Measurements from ENCODE around the gene ARL6. TPM values are rescaled to one million over a fixed set of nuclear protein-coding genes. Genes with fewer than 3 reads are reported as not detected.

The ARL6 gene, protein sequence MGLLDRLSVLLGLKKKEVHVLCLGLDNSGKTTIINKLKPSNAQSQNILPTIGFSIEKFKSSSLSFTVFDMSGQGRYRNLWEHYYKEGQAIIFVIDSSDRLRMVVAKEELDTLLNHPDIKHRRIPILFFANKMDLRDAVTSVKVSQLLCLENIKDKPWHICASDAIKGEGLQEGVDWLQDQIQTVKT
- total RNA-seq (2014; rRNA removed) (3.2 and 12.1 TPM in 2 replicates), Bru-seq, nascent RNA (percentile 56 among the genes with signal in this experiment), BruChase-seq, experiment 1, labeled RNA remaining after a 6-hour chase (percentile 54 among the genes with signal in this experiment), BruChase-seq, experiment 2, labeled RNA remaining after a 2-hour chase (percentile 58 among the genes with signal in this experiment)
- long read RNA-seq, full-length matches to known transcripts: 13 of 21 reads
- long read RNA-seq, partial matches to known transcripts: 1 of 21 reads
- long read RNA-seq, other reads (novel, unspliced or antisense): 7 of 21 reads

DNA sequence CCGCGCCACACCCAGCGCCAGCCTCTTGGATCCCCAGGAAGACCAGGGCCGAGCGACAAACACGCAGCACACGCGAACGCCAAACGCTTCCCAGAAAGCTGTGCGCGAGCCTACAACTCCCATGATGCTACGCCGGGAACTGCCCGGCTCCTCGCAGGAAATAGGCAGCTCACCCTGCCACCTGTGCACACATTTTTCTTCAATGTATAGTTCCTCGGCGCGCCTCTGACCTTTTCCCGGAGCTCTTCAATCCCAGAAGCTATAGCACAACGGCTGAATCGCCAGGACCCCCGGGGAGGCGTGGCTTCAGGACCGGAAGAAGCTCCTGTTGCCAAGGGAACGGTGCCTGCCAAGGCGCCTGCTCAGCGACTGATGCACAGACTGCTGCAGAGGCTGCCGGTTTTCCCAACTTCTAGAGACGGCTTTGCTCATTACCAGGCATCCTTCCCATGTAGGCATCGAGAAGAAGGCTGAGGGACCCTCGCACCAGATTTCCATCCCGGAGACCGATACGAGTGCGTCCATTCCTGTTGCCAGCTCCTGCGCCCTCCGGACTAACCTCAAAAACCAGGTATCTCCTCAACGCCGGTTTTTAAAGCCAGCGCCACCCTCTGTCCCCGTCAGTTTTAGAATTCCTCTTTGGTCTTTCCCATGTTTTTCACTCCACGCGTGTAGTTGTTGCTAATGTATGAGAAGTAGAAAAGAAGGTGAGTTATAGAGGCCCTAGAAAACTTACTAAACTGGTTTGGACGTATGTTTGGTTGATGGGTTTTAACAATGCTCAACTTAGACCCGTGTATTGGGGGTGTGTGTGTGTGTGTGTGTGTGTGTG lies at the start of gene ARL6:
TSS of gene ARL6 (plus strand) at position 352 of the 832 bp plus-strand sequence. CDS start 3,350 bp downstream, outside the sequence.
- intact Hi-C loops (cut with micrococcal nuclease): no loop called here
- H3F3A ChIP-seq (ENCODE audit: low read length, unreplicated experiment): no peaks in the 10 kb centered on the region
- no peaks in the 10 kb centered on the region for H4K20me1 ChIP-seq (ENCODE audit: low read length)
- H3K9me3 ChIP-seq (ENCODE audit: low read length): no peaks in the 10 kb centered on the region
- no peaks in the 10 kb centered on the region for H3K79me2 ChIP-seq (ENCODE audit: low read length)
- peak within 1 kb of the TSS; percentile 91 for H3K4me2 ChIP-seq (ENCODE audit: low read length)
- peak within 1 kb of the TSS; percentile 69 for H3K9ac ChIP-seq (ENCODE audit: low read length)
- BruUV-seq (replicated peaks): no TSS peak
- peak; percentile 93 for ATAC-seq
- TF ChIP-seq EZH2phosphoT487 (IDR thresholded peaks at IDR 0.05; ENCODE audit: borderline replicate concordance, low read length): no peak
- no peak for TF ChIP-seq EZH2 (IDR thresholded peaks at IDR 0.05; ENCODE audit: low read length, unreplicated experiment)
- TF ChIP-seq, protein P1, sequence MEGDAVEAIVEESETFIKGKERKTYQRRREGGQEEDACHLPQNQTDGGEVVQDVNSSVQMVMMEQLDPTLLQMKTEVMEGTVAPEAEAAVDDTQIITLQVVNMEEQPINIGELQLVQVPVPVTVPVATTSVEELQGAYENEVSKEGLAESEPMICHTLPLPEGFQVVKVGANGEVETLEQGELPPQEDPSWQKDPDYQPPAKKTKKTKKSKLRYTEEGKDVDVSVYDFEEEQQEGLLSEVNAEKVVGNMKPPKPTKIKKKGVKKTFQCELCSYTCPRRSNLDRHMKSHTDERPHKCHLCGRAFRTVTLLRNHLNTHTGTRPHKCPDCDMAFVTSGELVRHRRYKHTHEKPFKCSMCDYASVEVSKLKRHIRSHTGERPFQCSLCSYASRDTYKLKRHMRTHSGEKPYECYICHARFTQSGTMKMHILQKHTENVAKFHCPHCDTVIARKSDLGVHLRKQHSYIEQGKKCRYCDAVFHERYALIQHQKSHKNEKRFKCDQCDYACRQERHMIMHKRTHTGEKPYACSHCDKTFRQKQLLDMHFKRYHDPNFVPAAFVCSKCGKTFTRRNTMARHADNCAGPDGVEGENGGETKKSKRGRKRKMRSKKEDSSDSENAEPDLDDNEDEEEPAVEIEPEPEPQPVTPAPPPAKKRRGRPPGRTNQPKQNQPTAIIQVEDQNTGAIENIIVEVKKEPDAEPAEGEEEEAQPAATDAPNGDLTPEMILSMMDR (conservative IDR thresholded peaks at IDR 0.05; ENCODE audit: low read depth, low read length): peak; percentile 59
- peak within 1 kb of the TSS; percentile 95 for H2AFZ ChIP-seq (ENCODE audit: low read length)
- H3K4me3 ChIP-seq (ENCODE audit: low read length): peak within 1 kb of the TSS; percentile 86
- H3K4me1 ChIP-seq (ENCODE audit: insufficient read depth, low read length): peaks cover 21% of the 10 kb centered on the region
- H3K36me3 ChIP-seq (ENCODE audit: low read depth, low read length): no peaks in the 10 kb centered on the region
- ChIA-PET POLR2A (ENCODE audit: unreplicated experiment) (interaction anchor here (0.6 to 0.7 kb wide), 2 partner anchors 198 to 758 kb away, joined by 3 read pairs; partner anchors contain the start of gene CLDND1), CTCF (no interaction called here)
- H3K27ac ChIP-seq (ENCODE audit: low read length): peak within 1 kb of the TSS; percentile 6; the same call in 1 of the 2 replicates
- DNase-seq: peak; percentile 82
- H3K27me3 ChIP-seq (ENCODE audit: low read length): no peaks in the 10 kb centered on the region
- H3K9me2 ChIP-seq (replicated peaks; ENCODE audit: low read length): no peaks in the 10 kb centered on the region

DNA sequence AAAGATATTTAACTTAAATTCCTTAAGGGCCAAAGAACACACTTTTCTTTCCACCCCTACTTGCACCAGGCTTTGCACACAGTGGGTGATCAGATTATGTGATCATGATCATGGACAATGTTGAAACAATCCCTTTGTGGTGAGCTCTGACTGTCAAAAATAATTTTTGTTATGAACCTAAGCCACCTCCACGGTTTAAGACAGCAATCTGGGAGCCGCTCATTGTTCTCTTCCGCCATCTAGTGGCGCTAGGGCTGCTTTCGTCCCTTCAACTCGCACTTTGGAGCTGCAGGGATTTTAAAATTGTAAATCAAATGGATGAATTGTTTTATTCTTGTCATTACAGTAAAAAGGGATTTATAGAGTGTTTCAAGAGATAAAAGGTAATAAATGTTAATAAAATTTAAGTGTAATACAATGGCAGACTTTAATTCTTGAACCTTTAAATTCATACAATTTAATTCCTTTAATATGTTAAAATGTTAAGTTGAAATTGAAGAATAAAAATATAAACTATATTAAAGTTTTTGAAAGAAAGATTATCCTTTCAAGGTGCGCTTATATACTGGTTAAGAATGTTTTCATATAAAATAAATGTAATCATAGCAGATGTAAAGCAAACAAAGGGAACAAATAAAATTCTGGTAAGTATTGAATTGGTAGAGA lies 45.3 kb upstream of the ARL6 start:
- Histone ChIP-seq H3F3A (ENCODE audit: low read length, unreplicated experiment) (no peaks in the 10 kb centered on the region), H3K9me3 (ENCODE audit: low read length) (no peaks in the 10 kb centered on the region), H3K4me3 (ENCODE audit: low read length) (peak overlapping the region; percentile 37; the same call in 1 of the 2 replicates), H3K4me2 (ENCODE audit: low read length) (peak overlapping the region; percentile 69), H3K9me2 (replicated peaks; ENCODE audit: low read length) (no peaks in the 10 kb centered on the region), H3K79me2 (ENCODE audit: low read length) (no peaks in the 10 kb centered on the region), H3K36me3 (ENCODE audit: low read depth, low read length) (no peaks in the 10 kb centered on the region), H2AFZ (ENCODE audit: low read length) (no peak overlapping the region), H3K27ac (ENCODE audit: low read length) (no peak overlapping the region), H3K27me3 (ENCODE audit: low read length) (no peaks in the 10 kb centered on the region), H3K4me1 (ENCODE audit: insufficient read depth, low read length) (no peaks in the 10 kb centered on the region), H3K9ac (ENCODE audit: low read length) (no peak overlapping the region), H4K20me1 (ENCODE audit: low read length) (no peaks in the 10 kb centered on the region)
- TF ChIP-seq EZH2phosphoT487 (IDR thresholded peaks at IDR 0.05; ENCODE audit: borderline replicate concordance, low read length) (no peak), EZH2 (IDR thresholded peaks at IDR 0.05; ENCODE audit: low read length, unreplicated experiment) (no peak)
- TF ChIP-seq, protein P1 (conservative IDR thresholded peaks at IDR 0.05; ENCODE audit: low read depth, low read length): peak; percentile 98
- POLR2A ChIA-PET (ENCODE audit: unreplicated experiment): no interaction called here
- DNase-seq (peak; percentile 88), ATAC-seq (peak; percentile 94)
- no TSS peak for BruUV-seq (replicated peaks)
- CTCF ChIA-PET: interaction anchor here (0.6 to 1.1 kb wide), 5 partner anchors 20 to 365 kb away, joined by 3 to 4 read pairs (median 3); no protein-coding TSS in a partner anchor
- intact Hi-C loops (cut with micrococcal nuclease): loop anchor here (1.0 to 2.0 kb wide), 5 partner anchors 38 to 904 kb away; partner anchors contain the start of gene EPHA6
